HCT116 (cell line): ENCODE measurements around the gene ATP13A4. TPM values are rescaled to one million over a fixed set of nuclear protein-coding genes. Genes with fewer than 3 reads are reported as not detected.

Experiments
- ATAC-seq: fragments of 200-7000 bp; cut with Tn5 transposase; 2 replicates; pipeline ENCODE4 v1.9.1; 2020; ENCODE audit warnings: mild to moderate bottlenecking, moderate library complexity
- BruUV-seq: library from RNA; stranded (reverse); fragments of 400-500 nt; replicated peaks from 2 replicates; lab custom pipeline; 2021; lab: Mats Ljungman, UMichigan
- CTCF ChIA-PET: fragments of 300-600 bp; sonication (Branson Sonifier 250); formaldehyde crosslinking; loops from one replicate; lab custom pipeline; 2021; ENCODE audit warnings: antibody characterized with exemption; lab: Charles Lee
- POLR2A ChIA-PET: fragments of 300-600, 350-600 bp; sonication (Branson Sonifier 250); formaldehyde crosslinking; loops from one replicate; lab custom pipeline; 2021; ENCODE audit warnings: antibody characterized with exemption; lab: Charles Lee
- RAD21 ChIA-PET, 2 experiments: fragments of 300-600 bp; sonication (Branson Sonifier 250); formaldehyde crosslinking; loops; one replicate each; lab custom pipeline; 2023; ENCODE audit warnings: low total read pairs in 2 of 2; ENCODE audit not compliant: uncharacterized antibody in 2 of 2, unreplicated experiment in 2 of 2, low non-redundant PET in 1 of 2; lab: Charles Lee
- DNase-seq: peaks from one replicate; pipeline ENCODE4 v3.0.0-alpha.2; 2010; ENCODE audit warnings: low read depth, low spot score
- H2AFZ ChIP-seq: fragments of 200-600 bp; shearing (Covaris generic), sonication (generic); 2 replicates; pipeline ENCODE4 v1.6.1; 2017; ENCODE audit warnings: low read depth, mixed run types, mixed read lengths, antibody characterized with exemption, low read length; ENCODE audit not compliant: poor library complexity, severe bottlenecking
- H3K27ac ChIP-seq: 2 replicates; pipeline ENCODE4 v1.5.1; 2012; ENCODE audit warnings: low read depth, low read length
- H3K27me3 ChIP-seq: fragments of 200-600 bp; sonication (generic); 2 replicates; pipeline ENCODE4 v1.6.1; 2016; ENCODE audit warnings: mixed run types, low read length, mixed read lengths; ENCODE audit not compliant: insufficient read depth
- H3K36me3 ChIP-seq, 2 experiments: fragments of 200-500 bp in 1 of 2; fragments of 200-600 bp in 1 of 2; sonication (Bioruptor generic) in 1 of 2; sonication (generic) in 1 of 2; 2 replicates each; pipeline versions ENCODE4 v1.5.1 to v1.6.1; 2014 to 2016; ENCODE audit warnings: low read length in 2 of 2, inconsistent platforms in 1 of 2, mixed read lengths in 1 of 2, mixed run types in 1 of 2; ENCODE audit not compliant: insufficient read depth in 2 of 2, control insufficient read depth in 1 of 2
- H3K4me1 ChIP-seq, 2 experiments: fragments of 200-600 bp in 1 of 2; sonication (generic) in 1 of 2; 2 replicates each; pipeline versions ENCODE4 v1.5.1 to v1.6.1; 2012 to 2017; ENCODE audit warnings: low read length in 2 of 2, inconsistent platforms in 1 of 2, mild to moderate bottlenecking in 1 of 2, mixed read lengths in 1 of 2, mixed run types in 1 of 2, moderate library complexity in 1 of 2; ENCODE audit not compliant: insufficient read depth in 2 of 2, control insufficient read depth in 1 of 2
- H3K4me2 ChIP-seq: fragments of 200-600 bp; sonication (generic); 2 replicates; pipeline ENCODE4 v1.6.1; 2017; ENCODE audit warnings: mixed run types, low read length, mixed read lengths
- H3K4me3 ChIP-seq, 2 experiments: fragments of 200-600 bp in 1 of 2; sonication (generic) in 1 of 2; replicated peaks in 1 of 2; 2 replicates each; pipeline ENCODE4 v1.5.1; 2011 to 2016; ENCODE audit warnings: low read length in 2 of 2, control low read depth in 1 of 2, low read depth in 1 of 2, mild to moderate bottlenecking in 1 of 2, mixed read lengths in 1 of 2, mixed run types in 1 of 2
- H3K79me2 ChIP-seq: fragments of 200-600 bp; sonication (generic); 2 replicates; pipeline ENCODE4 v1.6.1; 2017; ENCODE audit warnings: mild to moderate bottlenecking, mixed run types, low read length, moderate library complexity, mixed read lengths; ENCODE audit not compliant: insufficient read depth
- H3K9ac ChIP-seq: fragments of 200-600 bp; sonication (generic); 2 replicates; pipeline ENCODE4 v1.6.1; 2016; ENCODE audit warnings: low read length, mixed read lengths
- H3K9me2 ChIP-seq: fragments of 200-600 bp; sonication (generic), shearing (Covaris generic); 2 replicates; pipeline ENCODE4 v1.6.1; 2017; ENCODE audit warnings: mixed run types, mild to moderate bottlenecking, moderate library complexity; ENCODE audit not compliant: insufficient read depth
- H3K9me3 ChIP-seq, 2 experiments: fragments of 200-500 bp in 1 of 2; fragments of 200-600 bp in 1 of 2; sonication (Bioruptor generic) in 1 of 2; sonication (generic) in 1 of 2; 2 replicates each; pipeline ENCODE4 v1.6.1; 2014 to 2017; ENCODE audit warnings: low read length in 2 of 2, mixed read lengths in 2 of 2, inconsistent platforms in 1 of 2, low read depth in 1 of 2, mild to moderate bottlenecking in 1 of 2, mixed run types in 1 of 2, moderate library complexity in 1 of 2; ENCODE audit not compliant: control insufficient read depth in 1 of 2, insufficient read depth in 1 of 2
- H4K20me1 ChIP-seq: fragments of 200-600 bp; sonication (generic), shearing (Covaris generic); 2 replicates; pipeline ENCODE4 v1.6.1; 2017; ENCODE audit warnings: mixed run types, mild to moderate bottlenecking, moderate library complexity; ENCODE audit not compliant: insufficient read depth
- CBX3 ChIP-seq: IDR thresholded peaks from 2 replicates; pipeline ENCODE4 v1.6.1; 2012; ENCODE audit warnings: low read depth
- CTCF ChIP-seq, 3 experiments: fragments of 200-600 bp in 1 of 3; sonication (generic) in 1 of 3; IDR thresholded peaks in 2 of 3; conservative IDR thresholded peaks in 1 of 3; 2 replicates each; pipeline ENCODE4 v1.5.1; 2012 to 2017; ENCODE audit warnings: low read depth in 2 of 3, low read length in 2 of 3, antibody characterized with exemption in 1 of 3, borderline replicate concordance in 1 of 3, control low read depth in 1 of 3, mild to moderate bottlenecking in 1 of 3, mixed read lengths in 1 of 3, mixed run types in 1 of 3, moderate library complexity in 1 of 3; ENCODE audit not compliant: insufficient read depth in 1 of 3
- EGR1 ChIP-seq: IDR thresholded peaks from 2 replicates; pipeline ENCODE4 v1.6.1; 2012; ENCODE audit warnings: low read depth
- ELF1 ChIP-seq: IDR thresholded peaks from 2 replicates; pipeline ENCODE4 v1.6.1; 2012; ENCODE audit warnings: low read depth, borderline replicate concordance
- FOSL1 ChIP-seq: IDR thresholded peaks from 2 replicates; pipeline ENCODE4 v1.6.1; 2012; ENCODE audit warnings: low read depth
- RAD21 ChIP-seq: IDR thresholded peaks from 2 replicates; pipeline ENCODE4 v1.6.1; 2012; ENCODE audit warnings: low read depth, mild to moderate bottlenecking
- SIN3A ChIP-seq: IDR thresholded peaks from 2 replicates; pipeline ENCODE4 v1.6.1; 2012; ENCODE audit warnings: low read depth
- SRF ChIP-seq: IDR thresholded peaks from 2 replicates; pipeline ENCODE4 v1.6.1; 2012; ENCODE audit warnings: low read depth
- TCF7L2 ChIP-seq: IDR thresholded peaks from 2 replicates; pipeline ENCODE4 v1.7.0; 2011; ENCODE audit warnings: borderline replicate concordance, inconsistent platforms; ENCODE audit not compliant: insufficient read depth, insufficient read length; ENCODE audit errors: extremely low read depth
- YY1 ChIP-seq: IDR thresholded peaks from 2 replicates; pipeline ENCODE4 v1.6.1; 2011; ENCODE audit warnings: low read length, low read depth, moderate library complexity, mild to moderate bottlenecking; ENCODE audit not compliant: insufficient replicate concordance; ENCODE audit errors: extremely low read depth
- ZBTB33 ChIP-seq: IDR thresholded peaks from 2 replicates; pipeline ENCODE4 v1.6.1; 2011; ENCODE audit warnings: mild to moderate bottlenecking, low read length, moderate library complexity; ENCODE audit not compliant: insufficient replicate concordance; ENCODE audit errors: extremely low read depth
- ZFX ChIP-seq: fragments of 450-650 bp; IDR thresholded peaks from 2 replicates; pipeline ENCODE4 v1.6.1; 2017
- intact Hi-C: fragments of 100-400 bp; cut with micrococcal nuclease; formaldehyde crosslinking; loops from 2 replicates; pipeline ENCODE4 v1.10.0; 2022
- total RNA-seq: library from RNA; stranded (reverse); gene quantifications from one replicate; pipeline ENCODE4 v1.2.1, GENCODE V29; 2021; ENCODE audit not compliant: unreplicated experiment

Gene ATP13A4
- total RNA-seq, 1 experiment from 2014 or later: 0.15 TPM

- no peak for ATAC-seq
- H4K20me1 ChIP-seq: no peaks in the 10 kb centered on the region
- H3K9me2 ChIP-seq: no peaks in the 10 kb centered on the region
- H3K9me3 ChIP-seq: no peaks in the 10 kb centered on the region
- no peak overlapping the region for H2AFZ ChIP-seq
- no peak overlapping the region for H3K4me3 ChIP-seq
- no peak overlapping the region for H3K9ac ChIP-seq
- H3K79me2 ChIP-seq: no peaks in the 10 kb centered on the region
- H3K36me3 ChIP-seq: no peaks in the 10 kb centered on the region
- RAD21 ChIA-PET: no interaction called here
- DNase-seq: no peak
- no peak overlapping the region for H3K4me2 ChIP-seq
- no TSS peak for BruUV-seq
- H3K4me1 ChIP-seq: peaks cover 0 to 4% of the 10 kb centered on the region in 2 experiments; a peak in 1 of 4 replicates
- POLR2A ChIA-PET: no interaction called here
- H3K27me3 ChIP-seq: peaks cover 43% of the 10 kb centered on the region
- CTCF ChIA-PET: no interaction called here
- H3K27ac ChIP-seq: no peak overlapping the region
- intact Hi-C loops: no loop called here
- TF ChIP-seq ZBTB33 (no peak), SIN3A (no peak), FOSL1 (no peak), CBX3 (no peak), EGR1 (no peak), ELF1 (no peak), SRF (no peak), CTCF (IDR thresholded peaks at IDR 0.05 in 2 of 3, conservative IDR thresholded peaks at IDR 0.05 in 1 of 3; ENCODE audit: borderline replicate concordance in 1 of 3, insufficient read depth in 1 of 3, low read depth in 2 of 3, low read length in 2 of 3) (no peak), ZFX (no peak), YY1 (no peak), TCF7L2 (no peak), RAD21 (no peak)
Measured at GRCh38 chr3:193389335-193389734, 165.4 kb downstream of the ATP13A4 start.
